ENCODE data around the gene CLDN6. TPM values are rescaled to one million over a fixed set of nuclear protein-coding genes. Genes with fewer than 3 reads are reported as not detected.

CLDN6 gene
- total RNA-seq, 1 donor from 2014 or later = not detected

Other genes with a start within 250 kb of the CLDN6 start
- gene ELOB, start 240.9 kb downstream of the CLDN6 start, total RNA-seq = 242 and 252 TPM in 2 replicates
- not detected in 2 replicates for gene PRSS33, start 230.6 kb downstream of the CLDN6 start, total RNA-seq
- gene PRSS41, start 219.7 kb downstream of the CLDN6 start, total RNA-seq = not detected in 2 replicates
- 11.4 and 11.5 TPM in 2 replicates for gene PRSS21, start 200.9 kb downstream of the CLDN6 start, total RNA-seq
- gene ZG16B, start 187.9 kb downstream of the CLDN6 start, total RNA-seq = 7.7 and 8.6 TPM in 2 replicates
- not detected in 2 replicates for gene PRSS22, start 160.0 kb downstream of the CLDN6 start, total RNA-seq
- gene FLYWCH2, start 135.0 kb downstream of the CLDN6 start, total RNA-seq = 21.0 and 23.6 TPM in 2 replicates
- gene FLYWCH1, start 106.3 kb downstream of the CLDN6 start, total RNA-seq = 65.4 and 67.4 TPM in 2 replicates
- 0.09 TPM in 1 of 2 replicates, not detected in the other for gene KREMEN2, start 53.9 kb downstream of the CLDN6 start, total RNA-seq
- gene PAQR4, start 48.8 kb downstream of the CLDN6 start, total RNA-seq = 46.9 and 49.9 TPM in 2 replicates
- gene PKMYT1, start 37.7 kb downstream of the CLDN6 start, total RNA-seq = 102 and 106 TPM in 2 replicates
- gene CLDN9, start 5.3 kb downstream of the CLDN6 start, total RNA-seq = 0.11 and 0.14 TPM in 2 replicates
- 9.6 and 11.6 TPM in 2 replicates for gene TNFRSF12A, start 2.2 kb upstream of the CLDN6 start, total RNA-seq
- gene HCFC1R1, start 5.8 kb upstream of the CLDN6 start, total RNA-seq = 29.9 and 30.3 TPM in 2 replicates
- 59.0 and 59.1 TPM in 2 replicates for gene THOC6, start 5.9 kb upstream of the CLDN6 start, total RNA-seq
- 0.71 and 0.84 TPM in 2 replicates for gene BICDL2, start 18.8 kb upstream of the CLDN6 start, total RNA-seq
- gene MMP25, start 28.4 kb upstream of the CLDN6 start, total RNA-seq = 7.7 TPM in 2 replicates
- gene IL32, start 47.5 kb upstream of the CLDN6 start, total RNA-seq = 773 and 798 TPM in 2 replicates
- not detected in 2 replicates for gene ZSCAN10, start 81.1 kb upstream of the CLDN6 start, total RNA-seq
- gene ZNF205, start 94.4 kb upstream of the CLDN6 start, total RNA-seq = 0.09 and 0.18 TPM in 2 replicates
- 9.1 and 9.3 TPM in 2 replicates for gene ZNF213, start 116.8 kb upstream of the CLDN6 start, total RNA-seq
- not detected in 2 replicates for gene OR1F1, start 170.0 kb upstream of the CLDN6 start, total RNA-seq
- gene ZNF200, start 217.0 kb upstream of the CLDN6 start, total RNA-seq = 11.0 and 12.2 TPM in 2 replicates
- 0.18 TPM in 1 of 2 replicates, not detected in the other for gene MEFV, start 238.4 kb upstream of the CLDN6 start, total RNA-seq